ENCODE results near the gene YTHDF1.

DNA sequence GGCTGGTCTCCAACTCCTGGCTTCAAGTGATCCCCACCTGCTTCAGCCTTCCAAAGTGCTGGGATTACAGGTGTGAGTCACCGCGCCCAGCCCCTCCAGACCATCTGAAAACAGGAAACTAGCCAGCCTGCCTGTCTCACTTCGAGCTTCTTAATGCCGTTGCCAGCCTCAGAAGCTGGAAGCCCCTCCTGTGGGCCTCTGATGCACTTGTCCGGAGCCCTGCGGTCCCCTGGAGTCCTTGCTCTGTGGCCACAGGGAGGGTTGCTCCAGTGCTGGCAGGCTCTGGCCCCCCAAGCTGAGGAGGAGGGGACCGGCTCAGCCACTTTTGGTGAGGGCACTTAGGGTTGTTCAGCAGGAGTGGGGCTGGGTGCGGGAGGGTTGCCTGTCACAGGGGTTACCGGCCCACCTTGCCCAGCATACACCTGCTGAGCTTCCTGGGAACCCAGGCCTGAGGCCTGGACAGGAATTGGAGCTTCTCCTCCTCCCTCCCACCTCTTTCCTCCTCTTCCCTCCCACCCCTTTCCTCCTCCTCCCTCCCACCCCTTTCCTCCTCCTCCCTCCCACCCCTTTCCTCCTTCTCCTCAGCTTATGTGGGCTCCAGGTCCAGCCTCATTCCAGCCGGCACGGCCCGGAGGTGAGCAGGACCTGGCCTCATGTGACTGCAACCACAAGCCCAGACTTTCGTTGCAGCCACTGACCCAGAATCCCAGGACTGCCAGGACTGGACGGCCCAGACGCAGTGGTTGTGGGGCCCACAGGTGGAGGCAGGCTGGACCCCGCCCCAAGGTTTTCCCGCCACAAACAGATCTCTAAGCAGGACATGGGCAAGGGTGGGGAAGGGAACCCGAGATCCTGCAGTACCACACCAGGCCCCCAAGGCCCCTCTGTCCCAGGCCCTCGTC lies 10.4 kb upstream of the YTHDF1 start:
- TF ChIP-seq ZNF473 (tag by site-specific recombination; IDR thresholded peaks at IDR 0.05): no peak
- no peak for TF ChIP-seq BCL11A (tag by site-specific recombination; IDR thresholded peaks at IDR 0.05; ENCODE audit: low read depth)
- no peak for TF ChIP-seq ZFP3 (tag by site-specific recombination; IDR thresholded peaks at IDR 0.05; ENCODE audit: low read depth)
